Breast epithelium (tissue), 3 donors: ENCODE data around the gene CPEB1.

Experiments used
- CTCF ChIP-seq, 3 donors: fragments of 450-650 bp; IDR thresholded peaks; one replicate each; pipeline ENCODE4 v1.5.1; 2016 to 2017; ENCODE audit warnings: antibody characterized with exemption in 3 of 3, mild to moderate bottlenecking in 3 of 3, moderate library complexity in 3 of 3
- POLR2A ChIP-seq: fragments of 450-650 bp; IDR thresholded peaks from one replicate; pipeline ENCODE4 v1.6.1; 2016; ENCODE audit warnings: antibody characterized with exemption, mild to moderate bottlenecking, moderate library complexity
- POLR2AphosphoS5 ChIP-seq, 3 donors: sonication (generic); formaldehyde crosslinking; IDR thresholded peaks; one replicate each; pipeline ENCODE4 v1.6.1; 2017; ENCODE audit warnings: antibody characterized with exemption in 3 of 3

- TF ChIP-seq CTCF (IDR thresholded peaks at IDR 0.05) = no peak
- TF ChIP-seq POLR2A = no peak
- TF ChIP-seq POLR2AphosphoS5 (IDR thresholded peaks at IDR 0.05) = no peak
Measured at GRCh38 chr15:82530006-82530405, 117.2 kb downstream of the CPEB1 start.
